HG02973 (cell line): ENCODE measurements around the gene MTIF2.
"Not testable (repeated sequence)": the region's sequence is repeated elsewhere in the genome, so short reads cannot be mapped to it uniquely, and the experiment has no call there.

Experiments
- ATAC-seq: cut with Tn5 transposase; IDR thresholded peaks from one replicate; pipeline ENCODE4 v1.9.1; 2021; ENCODE audit warnings: moderate library complexity; ENCODE audit not compliant: unreplicated experiment

MTIF2 gene

GRCh38 chr2:55268907-55269644 is at the start of gene MTIF2:
Gene MTIF2 (minus strand): TSS chr2:55269231. CDS start chr2:55263858, 5,373 bp downstream.
- peak; percentile 92 for ATAC-seq

- ATAC-seq = no peak
These were observed 46.0 kb upstream of the MTIF2 start for GRCh38 chr2:55314985-55315384.

GRCh38 chr2:55311444-55311870 is 42.4 kb upstream of the MTIF2 start:
- ATAC-seq = peak; percentile 96

GRCh38 chr2:55309446-55309845 is 40.4 kb upstream of the MTIF2 start:
- no peak for ATAC-seq

- peak; percentile 82 for ATAC-seq
These were observed 33.2 kb upstream of the MTIF2 start for GRCh38 chr2:55302241-55302640.

GRCh38 chr2:55301277-55301676 is 32.2 kb upstream of the MTIF2 start:
- peak; percentile 34 for ATAC-seq

GRCh38 chr2:55296393-55296792 is 27.4 kb upstream of the MTIF2 start:
- no peak for ATAC-seq

GRCh38 chr2:55283083-55283482 is 14.1 kb upstream of the MTIF2 start:
- no peak for ATAC-seq

- ATAC-seq = peak; percentile 96
These were observed 13.3 kb upstream of the MTIF2 start for GRCh38 chr2:55282110-55282917.

- not testable (repeated sequence) for ATAC-seq
These were observed 12.0 kb upstream of the MTIF2 start for GRCh38 chr2:55280851-55281546.

- ATAC-seq = not testable (repeated sequence)
These were observed 10.9 kb upstream of the MTIF2 start for GRCh38 chr2:55279859-55280424.

GRCh38 chr2:55279214-55279835 is 10.3 kb upstream of the MTIF2 start:
- not testable (repeated sequence) for ATAC-seq

GRCh38 chr2:55277310-55277709 is 8.3 kb upstream of the MTIF2 start:
- ATAC-seq = no peak

GRCh38 chr2:55274346-55274745 is 5.3 kb upstream of the MTIF2 start:
- not testable (repeated sequence) for ATAC-seq

- ATAC-seq = no peak
These were observed 587 bp upstream of the MTIF2 start for GRCh38 chr2:55269645-55269990.

- no peak for ATAC-seq
These were observed 634 bp downstream of the MTIF2 start for GRCh38 chr2:55268288-55268906.

GRCh38 chr2:55259586-55259985 is 9.4 kb downstream of the MTIF2 start:
- not testable (repeated sequence) for ATAC-seq

GRCh38 chr2:55252832-55253231 is 16.2 kb downstream of the MTIF2 start:
- no peak for ATAC-seq

- ATAC-seq = no peak
These were observed 22.0 kb downstream of the MTIF2 start for GRCh38 chr2:55247025-55247424.

GRCh38 chr2:55245411-55245810 is 23.6 kb downstream of the MTIF2 start:
- no peak for ATAC-seq
